Fibroblast of skin of back (primary cell): ENCODE measurements around the gene SLC26A2. TPM values are rescaled to one million over a fixed set of nuclear protein-coding genes. Genes with fewer than 3 reads are reported as not detected.

Experiments used
- DNase-seq: peaks from one replicate; pipeline ENCODE4 v3.0.0-alpha.2; 2013
- polyA plus RNA-seq, 2 experiments: library from polyadenylated mRNA; unstranded; fragments of 120-200 nt; gene quantifications; one replicate each; pipeline ENCODE4 v1.2.1, GENCODE V29; 2013; ENCODE audit not compliant: insufficient read length in 2 of 2

Gene SLC26A2
- 5.6 TPM for polyA plus RNA-seq (2013, experiment 1 of 2; ENCODE audit: insufficient read length)
- polyA plus RNA-seq (2013, experiment 2 of 2; ENCODE audit: insufficient read length), result 7.2 TPM

DNA sequence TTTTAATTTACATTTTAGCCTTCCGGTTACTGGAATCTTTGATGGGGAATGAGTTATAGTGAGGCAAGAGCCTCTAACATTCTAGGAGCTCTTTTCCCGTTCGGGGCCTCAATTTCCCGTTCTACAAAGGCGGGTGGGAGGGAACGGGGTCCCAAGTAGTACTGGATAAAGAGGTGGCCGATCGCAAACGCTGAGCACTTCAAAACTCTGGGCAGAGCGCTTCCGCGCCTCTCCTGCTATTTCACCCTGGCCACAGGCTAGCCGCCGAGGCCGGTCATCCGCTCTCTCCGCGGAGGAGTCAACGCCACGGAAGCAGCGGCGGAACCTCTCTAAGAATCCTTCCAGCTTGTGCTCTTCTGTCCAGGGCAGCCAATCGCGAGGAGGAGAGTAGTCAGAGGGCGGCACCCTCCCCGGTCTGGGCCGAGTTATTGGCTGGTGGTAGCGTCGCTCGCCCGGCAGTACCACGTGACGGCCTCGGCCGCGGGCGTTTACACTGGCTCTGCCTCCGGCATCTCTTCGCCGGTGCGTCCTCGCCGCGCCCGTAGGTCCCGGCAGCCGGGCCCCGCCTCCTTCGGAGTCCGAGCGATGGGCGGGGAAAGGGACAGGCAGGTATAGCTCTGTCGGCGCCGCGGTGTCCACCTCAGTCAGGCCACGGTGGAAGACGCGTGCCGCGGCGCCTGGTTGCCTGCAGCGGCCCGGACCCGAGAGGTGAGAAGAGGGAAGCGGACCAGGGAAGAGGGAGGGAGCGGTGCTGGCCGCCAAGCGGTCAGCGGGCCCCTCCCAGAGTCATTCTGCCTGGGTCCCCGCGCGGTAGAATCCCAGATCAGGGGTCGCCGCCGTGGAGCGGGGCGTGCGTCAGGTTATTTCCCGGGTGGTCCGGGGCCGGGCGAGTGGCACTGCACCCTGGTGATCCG is at the start of gene SLC26A2:
TSS of gene SLC26A2 (plus strand) at position 487 of the 914 bp plus-strand sequence. CDS start 16,895 bp downstream, outside the sequence.
- peak; percentile 98 for DNase-seq

GRCh38 chr5:149911031-149911430 is 49.5 kb upstream of the SLC26A2 start:
- DNase-seq, result no peak

DNA sequence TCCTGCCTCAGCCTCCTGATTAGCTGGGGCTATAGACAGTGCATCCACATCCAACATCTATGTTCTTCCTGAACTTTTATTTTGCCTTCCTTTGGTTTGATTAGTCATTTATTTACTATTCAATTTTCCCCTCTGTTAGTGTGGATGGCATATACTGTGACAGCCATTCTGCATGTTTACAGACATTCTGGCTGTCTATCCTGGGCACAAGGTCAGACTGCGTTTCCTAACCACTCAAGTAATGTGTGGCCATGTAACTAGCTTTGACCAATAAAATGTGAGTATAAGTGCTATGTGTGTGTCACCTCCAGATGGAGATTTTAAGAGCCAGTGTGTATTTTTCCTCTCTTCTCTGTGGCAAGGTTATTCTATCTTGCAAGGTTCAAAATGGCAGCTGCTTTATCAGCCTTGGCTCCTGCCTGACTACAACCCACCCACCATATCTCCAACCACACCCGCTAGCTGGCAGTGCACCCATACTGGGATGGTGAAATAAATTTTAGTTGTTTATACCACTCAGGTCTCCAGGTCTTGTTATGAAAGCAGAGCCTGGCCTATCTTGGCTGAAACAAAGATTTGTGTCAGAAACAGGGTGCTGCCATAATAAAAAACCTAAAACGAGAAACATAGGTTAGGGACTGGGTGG is 48.2 kb upstream of the SLC26A2 start:
- DNase-seq, result no peak

- DNase-seq, result no peak
These were observed 46.8 kb upstream of the SLC26A2 start for GRCh38 chr5:149913436-149914419.

- peak; percentile 62 for DNase-seq
These were observed 44.9 kb upstream of the SLC26A2 start for GRCh38 chr5:149915392-149916260.

DNA sequence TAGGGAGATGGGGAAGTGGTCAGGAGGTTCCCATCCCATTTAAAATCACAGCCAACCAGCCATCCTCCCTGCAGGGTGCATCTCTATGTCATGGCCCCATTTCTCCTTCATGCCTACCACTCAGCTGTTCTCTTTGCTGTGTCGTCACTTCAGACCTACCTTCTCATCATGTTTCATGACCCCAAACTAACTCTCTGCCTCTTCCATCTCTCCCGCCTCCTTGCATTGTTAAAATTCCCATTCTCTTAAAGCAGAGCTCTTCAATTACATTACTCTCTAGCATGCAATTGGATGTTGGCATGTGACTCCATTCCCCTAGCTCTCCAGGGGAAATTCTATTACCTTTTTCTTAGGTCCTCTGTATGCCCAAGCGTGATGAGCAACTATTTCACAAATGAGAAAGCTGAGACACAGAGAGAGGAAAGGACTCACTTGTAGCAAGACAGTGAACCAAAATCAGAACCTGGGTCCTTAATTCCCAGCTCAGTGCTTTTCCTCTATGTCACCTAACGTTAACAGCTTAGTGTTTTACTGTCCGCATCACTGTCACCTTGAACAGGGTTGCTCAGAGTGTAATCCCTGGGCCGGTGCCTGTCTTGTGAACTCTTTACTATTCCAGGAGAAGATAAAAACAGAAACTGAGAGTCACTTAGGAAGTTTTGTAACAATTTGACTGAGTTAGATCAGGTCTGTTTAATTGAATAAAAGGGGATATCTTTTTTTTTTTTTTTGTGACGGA is 44.1 kb upstream of the SLC26A2 start:
- peak; percentile 29 for DNase-seq

DNA sequence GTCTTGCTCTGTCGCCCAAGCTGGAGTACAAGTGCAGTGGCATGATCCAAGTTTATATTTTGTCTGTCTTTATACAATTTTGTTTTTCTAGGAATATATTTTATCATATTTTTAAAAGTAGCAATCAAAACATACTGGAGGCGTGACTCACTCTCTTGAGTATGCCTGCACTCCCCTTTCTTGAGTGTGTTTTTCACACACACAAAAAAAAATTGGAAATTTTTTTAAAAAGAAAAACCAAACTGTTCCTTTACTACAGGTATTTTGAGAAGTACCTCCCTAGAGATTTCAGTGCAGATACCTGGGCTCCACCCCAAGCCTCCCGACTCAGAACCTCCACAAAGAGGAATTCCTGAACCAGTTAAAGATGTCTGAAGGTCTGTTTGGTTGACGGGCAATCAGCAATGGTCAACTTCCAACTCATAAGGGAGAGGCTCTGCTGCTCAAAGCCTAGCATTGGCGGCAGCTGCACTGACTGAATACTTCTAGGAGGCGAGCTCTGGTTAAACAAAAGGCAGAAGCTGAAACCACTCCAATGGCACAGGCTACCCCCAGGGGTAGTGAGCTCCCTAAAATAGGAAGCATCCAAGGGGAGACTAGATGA is 43.4 kb upstream of the SLC26A2 start:
- DNase-seq, result peak; percentile 74

GRCh38 chr5:149921597-149921996 is 39.0 kb upstream of the SLC26A2 start:
- no peak for DNase-seq

GRCh38 chr5:149922950-149923349 is 37.6 kb upstream of the SLC26A2 start:
- DNase-seq, result no peak

DNA sequence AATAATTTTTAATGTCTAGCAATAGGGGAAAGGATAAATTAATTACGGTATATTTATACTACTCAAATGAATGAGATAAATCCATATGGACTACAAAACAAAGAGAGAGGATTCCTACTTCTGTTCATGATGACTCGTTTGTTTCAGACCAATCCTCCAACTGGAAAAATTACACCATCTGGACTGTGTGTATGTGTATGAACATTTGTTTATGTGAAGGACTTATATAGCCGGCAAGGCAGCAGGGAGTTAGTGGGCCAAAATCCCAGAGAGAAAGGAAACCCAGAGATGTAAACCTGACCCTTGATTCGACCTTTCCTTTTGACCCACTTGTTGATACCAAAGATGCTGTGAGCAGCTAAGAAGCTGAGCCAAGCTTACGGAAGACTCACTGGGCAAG is 36.1 kb upstream of the SLC26A2 start:
- no peak for DNase-seq

GRCh38 chr5:149930043-149930748 is 30.4 kb upstream of the SLC26A2 start:
- DNase-seq, result no peak

DNA sequence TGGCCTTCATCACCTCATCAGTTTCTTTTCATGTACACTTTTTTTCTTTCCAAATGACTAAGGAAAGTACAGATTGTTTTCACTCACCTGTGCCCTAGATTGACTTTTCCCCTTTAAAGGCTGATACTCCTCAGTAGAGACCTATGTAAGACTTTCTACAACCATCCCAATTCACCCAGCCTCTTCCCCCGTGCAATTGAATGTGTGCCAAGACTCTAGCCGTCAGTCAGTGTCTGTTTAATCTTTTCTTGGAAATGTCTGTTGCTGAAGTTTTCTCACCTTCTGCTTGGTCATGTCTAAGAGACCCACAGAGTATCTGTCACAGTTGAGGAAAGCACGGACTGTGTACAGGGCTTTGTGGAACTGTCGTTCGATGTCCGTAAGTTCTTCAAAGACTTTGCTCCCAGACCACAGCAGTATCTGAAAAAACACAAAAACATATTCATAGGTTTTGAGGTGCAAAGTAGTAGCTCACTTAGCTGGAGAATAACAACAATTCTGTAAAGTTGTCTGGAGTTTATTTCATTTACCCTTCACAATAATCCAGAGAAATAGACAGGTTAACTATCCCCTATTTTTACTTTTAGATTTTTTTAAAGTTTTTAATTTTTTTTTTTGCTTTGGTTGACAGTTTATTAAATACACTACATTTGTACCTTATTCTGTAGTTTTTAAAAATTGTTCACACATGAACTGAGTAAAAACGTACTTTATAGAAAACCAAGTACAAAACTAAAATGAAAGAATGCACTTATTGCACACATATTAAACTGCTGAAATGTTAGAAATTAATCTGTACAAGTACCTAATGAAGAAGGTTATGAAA is 29.6 kb upstream of the SLC26A2 start:
- no peak for DNase-seq

DNA sequence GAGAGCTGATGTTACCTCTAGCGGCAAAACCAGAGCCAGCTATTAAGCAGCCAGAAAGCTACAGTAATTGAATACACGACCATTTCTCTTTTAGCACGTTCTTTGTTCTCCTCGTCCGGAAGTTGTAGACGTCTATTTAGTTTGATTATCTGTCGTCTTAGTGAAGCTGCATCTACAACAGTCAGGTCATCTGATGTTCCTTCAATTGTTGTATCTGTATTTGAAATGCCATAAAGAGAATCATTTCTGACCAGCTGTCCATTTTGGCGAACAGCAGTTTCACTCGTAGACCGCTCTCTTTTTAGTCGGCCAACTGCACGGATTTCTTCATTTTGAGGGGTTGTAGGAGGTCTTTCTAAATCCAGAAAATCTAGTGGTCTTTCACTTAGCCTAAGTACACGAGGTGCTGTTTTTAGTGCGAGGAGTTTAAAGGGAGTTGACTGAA is 28.5 kb upstream of the SLC26A2 start:
- DNase-seq, result no peak

GRCh38 chr5:149932445-149933350 is 27.9 kb upstream of the SLC26A2 start:
- no peak for DNase-seq

GRCh38 chr5:149935431-149935901 is 25.1 kb upstream of the SLC26A2 start:
- DNase-seq, result no peak

DNA sequence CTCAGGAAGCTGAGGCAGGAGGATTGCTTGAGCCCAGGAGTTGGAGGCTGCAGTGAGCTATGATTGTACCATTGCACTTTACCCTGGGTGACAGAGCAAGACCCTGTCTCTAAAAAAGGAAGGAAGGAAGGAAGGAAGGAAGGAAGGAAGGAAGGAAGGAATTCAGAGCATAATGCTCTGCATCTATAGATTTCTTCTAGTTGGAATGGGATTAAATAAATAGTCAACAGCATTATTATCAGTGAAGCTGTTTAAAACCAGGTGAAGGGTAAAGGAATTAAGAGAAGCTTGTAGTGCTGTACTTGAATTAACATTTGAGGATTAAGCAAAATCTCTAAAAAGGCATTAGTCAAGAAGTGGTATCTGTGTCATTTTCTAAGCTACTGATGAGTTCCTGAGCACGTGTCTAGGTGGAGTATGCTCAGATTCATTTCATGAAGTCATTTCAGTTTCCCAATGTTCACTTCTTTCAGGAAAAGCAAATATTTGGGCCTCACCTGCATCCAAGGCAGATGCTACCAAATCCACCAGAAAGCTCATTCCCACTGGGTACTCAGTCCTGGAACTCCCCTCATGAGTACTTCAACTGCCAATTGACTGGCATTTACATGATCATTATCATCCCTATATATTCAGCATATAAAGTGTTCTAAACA is 24.4 kb upstream of the SLC26A2 start:
- no peak for DNase-seq

GRCh38 chr5:149936700-149937091 is 23.9 kb upstream of the SLC26A2 start:
- DNase-seq, result no peak
